HEK293T (cell line): ENCODE results near the gene MRPL41.

Source experiments
- ARNT ChIP-seq: fragments of 450-650 bp; IDR thresholded peaks from 2 replicates; pipeline ENCODE4 v1.6.1; 2017; ENCODE audit warnings: mild to moderate bottlenecking
- FOXK2 ChIP-seq: fragments of 450-650 bp; IDR thresholded peaks from 2 replicates; pipeline ENCODE4 v1.6.1; 2016; ENCODE audit warnings: mild to moderate bottlenecking
- L3MBTL2 ChIP-seq: fragments of 450-650 bp; conservative IDR thresholded peaks from 2 replicates; pipeline ENCODE4 v1.6.1; 2016; ENCODE audit warnings: mild to moderate bottlenecking
- NFRKB ChIP-seq: fragments of 450-650 bp; IDR thresholded peaks from 2 replicates; pipeline ENCODE4 v1.6.1; 2016; ENCODE audit warnings: mild to moderate bottlenecking, moderate library complexity
- SUZ12 ChIP-seq: fragments of 450-650 bp; IDR thresholded peaks from 2 replicates; pipeline ENCODE4 v1.6.1; 2016; ENCODE audit warnings: mild to moderate bottlenecking
- TARDBP ChIP-seq: fragments of 450-650 bp; IDR thresholded peaks from 2 replicates; pipeline ENCODE4 v1.6.1; 2016

DNA sequence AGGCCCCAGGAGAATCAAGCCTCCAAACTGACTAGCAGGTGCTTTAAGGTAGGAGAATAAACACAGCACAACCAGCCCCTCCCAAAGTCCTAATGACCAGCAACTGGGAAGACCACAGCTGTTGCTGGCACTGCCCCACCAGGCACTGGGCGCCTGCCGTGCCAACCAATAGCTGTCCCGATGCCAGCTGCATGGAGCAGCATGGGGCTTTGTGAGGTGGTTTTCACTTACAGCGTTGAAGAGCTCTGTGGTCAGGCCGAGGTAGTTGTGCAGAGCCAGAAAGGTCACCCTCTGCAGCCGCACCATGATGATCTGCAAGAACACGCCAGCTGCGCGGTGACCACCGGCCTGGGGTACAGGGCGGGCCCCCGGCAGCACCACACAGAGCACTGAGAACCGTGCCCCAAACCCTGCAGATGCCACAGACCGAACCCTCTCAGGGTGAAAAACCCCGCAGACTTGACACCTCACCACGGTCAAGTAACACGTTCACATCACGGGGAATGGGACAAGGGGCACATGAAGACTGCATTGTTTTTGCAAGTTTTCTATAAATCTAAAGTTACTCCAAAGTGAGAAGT lies 30.2 kb upstream of the MRPL41 start:
- TF ChIP-seq FOXK2 (no peak), ARNT (no peak), L3MBTL2 (no peak), NFRKB (no peak), SUZ12 (no peak), TARDBP (no peak)
